Measurements from ENCODE around the gene WDR18. TPM values are rescaled to one million over a fixed set of nuclear protein-coding genes. Genes with fewer than 3 reads are reported as not detected.
A peak's percentile ranks its signal among the peaks of the same experiment; 100 is the strongest.

Gene WDR18
- total RNA-seq, 1 donor from 2014 or later, result 66.5 TPM

- H3K27ac Mint-ChIP-seq, result peak overlapping the region; percentile 50
Measured at GRCh38 chr19:980133-980998, 3.8 kb upstream of the WDR18 start.

GRCh38 chr19:982567-983170 lies 1.5 kb upstream of the WDR18 start:
- ChIA-PET POLR2A (interaction anchor here (1.9 to 5.7 kb wide), 3 partner anchors 35 to 64 kb away, joined by 8 to 67 read pairs (median 10); partner anchors contain the start of gene ARID3A), CTCF (interaction anchor here (2.0 to 4.5 kb wide), 3 partner anchors 59 to 119 kb away, joined by 5 to 37 read pairs (median 34); no protein-coding TSS in a partner anchor)
- intact Hi-C loops (cut with micrococcal nuclease), result loop anchor here (1.0 to 2.0 kb wide), 2 partner anchors 36 to 61 kb away; no protein-coding TSS in a partner anchor
- H3K9me3 Mint-ChIP-seq, result no peaks in the 10 kb centered on the region
- peak; percentile 70 for TF ChIP-seq CTCF (IDR thresholded peaks at IDR 0.05)
- no peak overlapping the region for H3K4me3 Mint-ChIP-seq
- peak; percentile 89 for DNase-seq
- no peak overlapping the region for H3K27ac Mint-ChIP-seq
- peaks cover 19% of the 10 kb centered on the region for H3K4me1 Mint-ChIP-seq
- ATAC-seq (ENCODE audit: low read depth), result peak; percentile 70
- H3K36me3 Mint-ChIP-seq (ENCODE audit: low read depth), result peaks cover 22% of the 10 kb centered on the region
- H3K27me3 Mint-ChIP-seq, result no peaks in the 10 kb centered on the region

More at GRCh38 chr19:980133-980998, 3.8 kb upstream of the WDR18 start:
- Mint-ChIP-seq H3K4me1 (peaks cover 16% of the 10 kb centered on the region), H3K27me3 (no peaks in the 10 kb centered on the region), H3K9me3 (no peaks in the 10 kb centered on the region), H3K4me3 (no peak overlapping the region), H3K36me3 (ENCODE audit: low read depth) (peaks cover 7% of the 10 kb centered on the region)
- POLR2A ChIA-PET, result interaction anchor here (0.7 to 5.7 kb wide), 2 partner anchors 53 to 56 kb away, joined by 5 to 67 read pairs; partner anchors contain the start of gene ARID3A
- TF ChIP-seq CTCF (IDR thresholded peaks at IDR 0.05), result no peak
- CTCF ChIA-PET, result interaction anchor here (2.2 to 4.5 kb wide), 2 partner anchors 57 to 117 kb away, joined by 34 to 37 read pairs; no protein-coding TSS in a partner anchor
- DNase-seq, result no peak
- intact Hi-C loops (cut with micrococcal nuclease), result no loop called here
- ATAC-seq (ENCODE audit: low read depth), result no peak

GRCh38 chr19:986083-986482 lies 1.9 kb downstream of the WDR18 start:
- ATAC-seq (ENCODE audit: low read depth), result no peak
- TF ChIP-seq CTCF (IDR thresholded peaks at IDR 0.05), result no peak
- Mint-ChIP-seq H3K4me1 (peaks cover 17% of the 10 kb centered on the region), H3K27ac (no peak overlapping the region), H3K4me3 (peak overlapping the region; percentile 92), H3K27me3 (no peaks in the 10 kb centered on the region), H3K9me3 (no peaks in the 10 kb centered on the region), H3K36me3 (ENCODE audit: low read depth) (peaks cover 40% of the 10 kb centered on the region)
- ChIA-PET CTCF (no interaction called here), POLR2A (no interaction called here)
- DNase-seq, result no peak
- intact Hi-C loops (cut with micrococcal nuclease), result no loop called here

GRCh38 chr19:988081-988480 lies 3.9 kb downstream of the WDR18 start:
- POLR2A ChIA-PET, result interaction anchor here (0.5 kb wide), 1 partner anchor 126 kb away, joined by 6 read pairs; no protein-coding TSS in a partner anchor
- intact Hi-C loops (cut with micrococcal nuclease), result no loop called here
- no peaks in the 10 kb centered on the region for H3K27me3 Mint-ChIP-seq
- DNase-seq (no peak), ATAC-seq (ENCODE audit: low read depth) (no peak)
- no peak for TF ChIP-seq CTCF (IDR thresholded peaks at IDR 0.05)
- no peaks in the 10 kb centered on the region for H3K9me3 Mint-ChIP-seq
- H3K4me1 Mint-ChIP-seq, result peaks cover 16% of the 10 kb centered on the region
- CTCF ChIA-PET, result no interaction called here
- H3K36me3 Mint-ChIP-seq (ENCODE audit: low read depth), result peaks cover 47% of the 10 kb centered on the region
- no peak overlapping the region for H3K4me3 Mint-ChIP-seq
- H3K27ac Mint-ChIP-seq, result no peak overlapping the region

DNA sequence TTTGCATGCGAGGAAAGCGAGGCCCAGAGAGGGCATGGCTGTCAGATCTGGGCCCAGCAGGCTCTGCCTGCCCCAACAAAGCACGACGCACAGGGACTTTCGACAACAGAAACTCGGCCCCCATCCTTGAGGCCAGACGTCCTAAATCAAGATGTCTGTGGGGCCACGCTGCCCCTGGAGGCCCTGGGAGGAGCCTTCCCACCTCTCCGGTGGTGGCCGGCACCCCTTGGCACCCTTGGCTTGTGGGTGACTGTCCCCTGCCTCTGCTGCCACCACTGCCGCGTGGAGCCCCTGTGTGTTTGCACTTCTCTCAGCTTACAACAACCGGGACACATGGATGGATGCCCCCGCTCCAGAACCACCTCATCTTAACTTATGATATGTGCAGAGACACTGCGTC lies 4.4 kb downstream of the WDR18 start:
- no peak overlapping the region for H3K27ac Mint-ChIP-seq
- no peak for TF ChIP-seq CTCF (IDR thresholded peaks at IDR 0.05)
- H3K4me3 Mint-ChIP-seq, result no peak overlapping the region
- ChIA-PET POLR2A (interaction anchor here (0.5 to 0.7 kb wide), 3 partner anchors 50 to 127 kb away, joined by 3 to 6 read pairs (median 3); partner anchors contain the start of genes MED16 and RNU6-9), CTCF (no interaction called here)
- peaks cover 16% of the 10 kb centered on the region for H3K4me1 Mint-ChIP-seq
- peaks cover 50% of the 10 kb centered on the region for H3K36me3 Mint-ChIP-seq (ENCODE audit: low read depth)
- intact Hi-C loops (cut with micrococcal nuclease), result no loop called here
- H3K27me3 Mint-ChIP-seq, result no peaks in the 10 kb centered on the region
- no peaks in the 10 kb centered on the region for H3K9me3 Mint-ChIP-seq
- DNase-seq (no peak), ATAC-seq (ENCODE audit: low read depth) (no peak)
